Esophagus muscularis mucosa (tissue), 4 donors: Measurements from ENCODE around the gene NRXN3.

ENCODE experiments used
- EP300 ChIP-seq: sonication (generic); formaldehyde crosslinking; IDR thresholded peaks from one replicate; pipeline ENCODE4 v1.6.1; 2017; ENCODE audit warnings: antibody characterized with exemption
- POLR2A ChIP-seq: fragments of 450-650 bp; IDR thresholded peaks from one replicate; pipeline ENCODE4 v1.6.1; 2017; ENCODE audit warnings: antibody characterized with exemption, moderate library complexity, mild to moderate bottlenecking, low read depth
- TF ChIP-seq, protein P1 (sequence below), 3 experiments: fragments of 200-600 bp in 2 of 3; fragments of 450-650 bp in 1 of 3; sonication (generic) in 2 of 3; IDR thresholded peaks; one replicate each; pipeline ENCODE4 v1.5.1; 2017 to 2019; ENCODE audit warnings: antibody characterized with exemption in 3 of 3, mild to moderate bottlenecking in 2 of 3, moderate library complexity in 1 of 3

GRCh38 chr14:78595797-78596196 is 425.6 kb downstream of the NRXN3 start:
- no peak for TF ChIP-seq POLR2A
- TF ChIP-seq, protein P1, sequence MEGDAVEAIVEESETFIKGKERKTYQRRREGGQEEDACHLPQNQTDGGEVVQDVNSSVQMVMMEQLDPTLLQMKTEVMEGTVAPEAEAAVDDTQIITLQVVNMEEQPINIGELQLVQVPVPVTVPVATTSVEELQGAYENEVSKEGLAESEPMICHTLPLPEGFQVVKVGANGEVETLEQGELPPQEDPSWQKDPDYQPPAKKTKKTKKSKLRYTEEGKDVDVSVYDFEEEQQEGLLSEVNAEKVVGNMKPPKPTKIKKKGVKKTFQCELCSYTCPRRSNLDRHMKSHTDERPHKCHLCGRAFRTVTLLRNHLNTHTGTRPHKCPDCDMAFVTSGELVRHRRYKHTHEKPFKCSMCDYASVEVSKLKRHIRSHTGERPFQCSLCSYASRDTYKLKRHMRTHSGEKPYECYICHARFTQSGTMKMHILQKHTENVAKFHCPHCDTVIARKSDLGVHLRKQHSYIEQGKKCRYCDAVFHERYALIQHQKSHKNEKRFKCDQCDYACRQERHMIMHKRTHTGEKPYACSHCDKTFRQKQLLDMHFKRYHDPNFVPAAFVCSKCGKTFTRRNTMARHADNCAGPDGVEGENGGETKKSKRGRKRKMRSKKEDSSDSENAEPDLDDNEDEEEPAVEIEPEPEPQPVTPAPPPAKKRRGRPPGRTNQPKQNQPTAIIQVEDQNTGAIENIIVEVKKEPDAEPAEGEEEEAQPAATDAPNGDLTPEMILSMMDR (IDR thresholded peaks at IDR 0.05), result no peak
- no peak for TF ChIP-seq EP300
